ENCODE measurements around the gene ATP10B. TPM values are rescaled to one million over a fixed set of nuclear protein-coding genes. Genes with fewer than 3 reads are reported as not detected.

ATP10B gene
- total RNA-seq, 2 experiments from 2014 or later = not detected

GRCh38 chr5:160618286-160618685 is 233.7 kb downstream of the ATP10B start:
- BruUV-seq (replicated peaks) = no TSS peak

GRCh38 chr5:160616712-160617497 is 235.1 kb downstream of the ATP10B start:
- Histone ChIP-seq H3K4me1 (ENCODE audit: insufficient read depth, low read length, poor library complexity, severe bottlenecking) (no peaks in the 10 kb centered on the region), H2AFZ (ENCODE audit: low read length) (no peak overlapping the region), H3K4me2 (ENCODE audit: low read length) (no peak overlapping the region), H3K9me3 (ENCODE audit: low read length) (no peaks in the 10 kb centered on the region), H3K9me2 (ENCODE audit: insufficient read depth, low read length) (no peaks in the 10 kb centered on the region), H3K79me2 (ENCODE audit: insufficient read depth, low read depth, low read length) (no peaks in the 10 kb centered on the region), H4K20me1 (ENCODE audit: insufficient read depth, low read length) (no peaks in the 10 kb centered on the region), H3K4me3 (ENCODE audit: low read depth, low read length, poor library complexity, severe bottlenecking) (no peak overlapping the region), H3K27ac (ENCODE audit: low read depth, low read length, poor library complexity, severe bottlenecking) (no peak overlapping the region), H3K36me3 (ENCODE audit: insufficient read depth, low read length) (no peaks in the 10 kb centered on the region)
- DNase-seq (ENCODE audit: low spot score) = no peak
- POLR2A ChIA-PET = no interaction called here
- intact Hi-C loops (cut with micrococcal nuclease; ENCODE audit: unreplicated experiment) = no loop called here
- CTCF ChIA-PET (ENCODE audit: unreplicated experiment) = no interaction called here
- no peak for TF ChIP-seq EZH2phosphoT487 (IDR thresholded peaks at IDR 0.05; ENCODE audit: borderline replicate concordance, low read depth, low read length)
- no peak for TF ChIP-seq CTCF (conservative IDR thresholded peaks at IDR 0.05; ENCODE audit: low read length)
- BruUV-seq (replicated peaks) = no TSS peak

More at GRCh38 chr5:160618286-160618685, 233.7 kb downstream of the ATP10B start:
- ChIA-PET CTCF (ENCODE audit: unreplicated experiment) (no interaction called here), POLR2A (interaction anchor here (0.6 kb wide), 1 partner anchor 224 kb away, joined by 3 read pairs; no protein-coding TSS in a partner anchor)
- Histone ChIP-seq H3K79me2 (ENCODE audit: insufficient read depth, low read depth, low read length) (no peaks in the 10 kb centered on the region), H3K9me3 (ENCODE audit: low read length) (no peaks in the 10 kb centered on the region), H4K20me1 (ENCODE audit: insufficient read depth, low read length) (no peaks in the 10 kb centered on the region), H3K4me1 (ENCODE audit: insufficient read depth, low read length, poor library complexity, severe bottlenecking) (no peaks in the 10 kb centered on the region), H3K36me3 (ENCODE audit: insufficient read depth, low read length) (no peaks in the 10 kb centered on the region), H3K4me2 (ENCODE audit: low read length) (no peak overlapping the region), H3K27ac (ENCODE audit: low read depth, low read length, poor library complexity, severe bottlenecking) (no peak overlapping the region), H2AFZ (ENCODE audit: low read length) (no peak overlapping the region), H3K4me3 (ENCODE audit: low read depth, low read length, poor library complexity, severe bottlenecking) (no peak overlapping the region), H3K9me2 (ENCODE audit: insufficient read depth, low read length) (no peaks in the 10 kb centered on the region)
- intact Hi-C loops (cut with micrococcal nuclease; ENCODE audit: unreplicated experiment) = no loop called here
- TF ChIP-seq CTCF (conservative IDR thresholded peaks at IDR 0.05; ENCODE audit: low read length) = no peak
- no peak for TF ChIP-seq EZH2phosphoT487 (IDR thresholded peaks at IDR 0.05; ENCODE audit: borderline replicate concordance, low read depth, low read length)
- no peak for DNase-seq (ENCODE audit: low spot score)

GRCh38 chr5:160614136-160614535 is 237.9 kb downstream of the ATP10B start:
- no peak overlapping the region for H3K4me3 ChIP-seq (ENCODE audit: low read depth, low read length, poor library complexity, severe bottlenecking)
- no peaks in the 10 kb centered on the region for H3K4me1 ChIP-seq (ENCODE audit: insufficient read depth, low read length, poor library complexity, severe bottlenecking)
- no peak overlapping the region for H2AFZ ChIP-seq (ENCODE audit: low read length)
- TF ChIP-seq EZH2phosphoT487 (IDR thresholded peaks at IDR 0.05; ENCODE audit: borderline replicate concordance, low read depth, low read length) (no peak), CTCF (conservative IDR thresholded peaks at IDR 0.05; ENCODE audit: low read length) (no peak)
- H3K9me2 ChIP-seq (ENCODE audit: insufficient read depth, low read length) = no peaks in the 10 kb centered on the region
- no peaks in the 10 kb centered on the region for H3K36me3 ChIP-seq (ENCODE audit: insufficient read depth, low read length)
- no peaks in the 10 kb centered on the region for H4K20me1 ChIP-seq (ENCODE audit: insufficient read depth, low read length)
- no peaks in the 10 kb centered on the region for H3K79me2 ChIP-seq (ENCODE audit: insufficient read depth, low read depth, low read length)
- BruUV-seq (replicated peaks) = no TSS peak
- intact Hi-C loops (cut with micrococcal nuclease; ENCODE audit: unreplicated experiment) = no loop called here
- no peaks in the 10 kb centered on the region for H3K9me3 ChIP-seq (ENCODE audit: low read length)
- no peak overlapping the region for H3K27ac ChIP-seq (ENCODE audit: low read depth, low read length, poor library complexity, severe bottlenecking)
- DNase-seq (ENCODE audit: low spot score) = no peak
- CTCF ChIA-PET (ENCODE audit: unreplicated experiment) = no interaction called here
- H3K4me2 ChIP-seq (ENCODE audit: low read length) = no peak overlapping the region
- POLR2A ChIA-PET = interaction anchor here (0.5 to 1.6 kb wide), 2 partner anchors 14 to 227 kb away, joined by 3 to 6 read pairs; no protein-coding TSS in a partner anchor
